Eye (tissue), 1 donor: ENCODE measurements around the gene NAT9.

Experiments
- DNase-seq: peaks from one replicate; pipeline ENCODE4 v3.0.0-alpha.2; 2015

NAT9 gene

DNA sequence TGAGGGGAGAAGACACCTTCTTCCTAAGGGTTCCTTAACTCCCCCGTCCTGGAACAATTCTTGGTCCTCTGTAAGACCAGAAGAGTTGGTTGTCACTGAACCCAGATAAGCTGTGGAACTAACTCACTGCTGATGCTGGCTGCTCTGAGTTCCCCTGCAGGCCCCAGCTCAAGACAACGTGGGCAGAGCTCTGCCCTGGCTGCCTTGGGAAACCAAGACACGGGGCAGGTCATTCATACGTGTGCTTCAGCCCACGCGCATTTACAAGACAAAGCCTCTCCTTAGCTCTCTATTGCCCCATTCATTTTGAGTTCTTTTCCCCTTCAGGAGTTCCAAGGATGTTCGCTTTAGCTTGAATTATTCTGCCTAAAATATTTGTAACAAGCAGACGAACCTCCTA is 3.4 kb upstream of the NAT9 start:
- no peak for DNase-seq

DNA sequence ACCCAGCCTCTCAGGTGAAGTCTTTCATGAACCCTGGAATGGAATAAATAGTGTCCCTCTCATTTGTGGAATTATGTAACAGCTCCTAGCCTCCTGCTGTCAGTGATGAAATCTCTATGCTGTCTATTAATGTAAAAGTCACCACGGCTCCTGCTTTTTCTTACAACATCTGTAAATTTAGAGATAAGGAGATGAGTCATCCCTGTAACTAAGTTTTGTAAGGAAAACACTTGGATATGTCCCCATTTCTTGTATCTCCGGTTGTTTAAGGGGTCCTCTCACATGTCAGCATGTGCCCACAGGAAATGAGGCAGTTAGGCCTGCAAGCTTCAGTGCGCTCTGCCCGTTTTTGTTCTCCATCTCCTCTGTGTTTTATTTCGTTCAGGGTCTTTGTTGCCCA is 2.8 kb upstream of the NAT9 start:
- DNase-seq = no peak

DNA sequence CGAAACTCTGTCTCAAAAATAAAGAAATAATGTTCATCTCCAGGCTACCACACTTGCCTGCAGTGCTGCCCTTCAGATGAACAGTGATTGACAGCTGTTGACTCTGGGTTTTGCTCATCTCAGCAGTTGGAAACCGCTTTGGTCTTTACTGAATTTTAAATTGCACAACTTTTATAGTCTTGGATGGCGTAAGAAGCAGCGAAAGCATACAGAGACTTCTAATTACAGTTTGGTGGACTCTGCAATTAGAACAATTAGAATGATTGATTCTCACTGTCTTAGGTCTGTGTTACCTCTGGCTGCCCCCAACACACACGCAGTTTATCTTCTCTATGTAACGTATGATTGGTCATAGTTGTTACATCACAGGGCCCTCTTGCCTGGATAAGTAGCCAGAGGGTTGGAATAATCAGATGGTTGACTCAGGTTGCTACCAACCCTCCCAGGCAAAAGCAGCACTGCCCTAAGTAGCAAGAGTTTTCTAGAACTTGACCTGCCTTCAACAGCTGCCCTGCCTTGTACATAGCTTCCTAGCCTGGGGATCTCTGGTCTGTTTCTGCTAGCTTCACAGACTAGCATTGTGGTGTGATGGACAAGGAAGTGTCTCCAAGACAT is 1.9 kb upstream of the NAT9 start:
- DNase-seq = no peak

DNA sequence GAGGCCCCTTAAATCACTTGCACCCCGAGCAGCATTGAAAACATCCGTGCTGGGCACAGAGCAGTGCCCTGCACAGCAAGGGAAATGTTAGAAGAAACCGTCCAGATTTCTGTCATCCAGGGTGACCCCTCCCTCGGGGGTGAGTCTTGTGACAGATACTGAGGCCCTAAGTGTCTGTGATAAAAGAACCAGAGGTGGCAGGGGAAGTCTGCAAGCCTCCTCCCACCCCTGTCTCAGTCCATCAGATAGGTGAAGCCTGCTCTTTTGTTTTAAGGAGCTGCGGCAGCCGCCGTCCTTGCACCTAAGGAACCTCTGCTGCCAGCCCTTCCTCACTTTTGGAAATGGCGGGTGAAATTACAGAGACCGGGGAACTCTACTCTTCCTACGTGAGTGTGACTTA is 845 bp upstream of the NAT9 start:
- no peak for DNase-seq

DNA sequence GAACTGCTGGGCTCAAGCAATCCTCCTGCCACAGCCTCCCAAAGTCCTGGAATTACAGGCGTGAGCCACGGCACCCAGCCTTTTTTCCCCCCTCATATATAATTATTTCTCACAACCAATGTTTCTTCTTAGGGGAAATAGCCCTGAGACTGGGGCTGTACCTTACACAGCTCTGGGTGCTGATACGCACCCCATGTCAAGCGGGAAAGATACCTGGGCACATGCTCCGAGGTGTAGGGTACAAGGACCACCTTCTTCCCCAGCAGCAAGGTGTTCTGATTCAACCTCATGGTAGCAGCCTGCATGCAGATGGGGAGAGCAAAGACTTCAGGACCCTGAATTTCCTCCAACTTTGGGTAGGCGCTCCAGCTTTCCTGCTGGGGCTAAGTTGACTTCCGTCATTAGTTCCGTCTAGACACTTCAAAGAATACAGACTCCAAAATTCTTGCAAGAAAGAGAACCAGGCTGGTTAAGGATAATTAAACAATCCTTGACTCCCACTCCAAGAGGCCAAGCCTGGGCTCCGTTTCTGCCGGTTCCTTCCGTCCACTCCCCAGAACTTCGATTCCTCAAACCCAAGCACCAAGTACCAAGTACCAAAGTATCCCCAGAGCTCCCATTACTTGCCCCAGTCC is 619 bp downstream of the NAT9 start:
- DNase-seq = no peak

DNA sequence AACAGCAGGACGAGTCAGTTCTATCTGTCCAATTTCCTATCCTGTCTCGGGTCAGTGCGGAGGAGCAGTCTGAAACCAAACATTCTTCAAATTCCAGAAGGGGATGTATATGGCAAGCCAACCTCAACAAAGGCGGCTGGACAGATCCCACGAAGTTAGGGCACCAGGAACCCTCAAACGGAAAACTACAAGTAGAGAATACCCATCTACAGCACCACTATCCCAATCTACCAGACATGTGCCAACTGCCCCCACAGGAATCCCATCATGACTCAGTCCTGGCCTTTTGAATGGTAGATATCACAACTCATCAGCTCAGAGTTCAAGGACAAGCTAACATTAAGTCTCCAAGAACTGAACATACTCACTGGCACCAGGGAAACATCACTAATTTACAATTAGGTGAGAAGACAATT is 2.3 kb downstream of the NAT9 start:
- no peak for DNase-seq

DNA sequence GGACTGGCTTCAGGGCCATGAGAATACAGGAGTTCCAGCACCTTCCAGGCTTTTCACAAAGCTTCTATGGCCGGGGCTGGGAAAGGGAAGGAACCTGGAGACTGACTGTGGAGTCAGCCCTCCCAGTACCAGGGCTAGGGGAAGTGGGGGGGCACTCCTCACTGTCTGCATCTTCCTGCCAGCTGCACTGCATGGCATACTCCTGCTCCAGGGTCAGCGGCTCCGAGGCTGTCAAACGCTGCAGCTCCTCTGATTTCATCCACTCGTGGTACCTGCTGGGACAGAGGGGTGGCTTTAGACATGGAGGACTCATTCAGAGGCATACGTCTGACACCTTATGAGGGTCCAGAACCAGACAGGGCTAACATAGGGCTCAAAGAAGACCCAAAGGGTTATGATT is 2.7 kb downstream of the NAT9 start:
- no peak for DNase-seq

DNA sequence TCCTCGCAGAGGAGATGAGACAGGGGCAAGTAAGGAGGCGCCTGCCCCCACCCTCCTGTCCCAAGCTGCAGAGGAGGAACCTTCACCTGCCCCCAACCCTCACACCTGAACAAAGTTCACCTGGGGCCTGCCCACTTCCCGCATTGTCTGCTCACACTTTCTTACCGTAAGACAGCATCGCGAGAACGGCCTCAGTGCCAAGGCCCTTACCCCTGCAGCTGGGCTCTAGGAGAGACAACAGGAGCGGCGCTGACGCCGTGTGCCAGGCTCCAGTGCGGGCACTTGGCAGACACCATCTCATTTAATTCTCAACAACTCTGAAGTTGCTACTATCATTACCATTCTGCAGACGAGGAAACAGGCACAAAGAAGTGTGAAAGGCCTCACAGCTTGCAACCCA is 4.1 kb downstream of the NAT9 start:
- DNase-seq = no peak

DNA sequence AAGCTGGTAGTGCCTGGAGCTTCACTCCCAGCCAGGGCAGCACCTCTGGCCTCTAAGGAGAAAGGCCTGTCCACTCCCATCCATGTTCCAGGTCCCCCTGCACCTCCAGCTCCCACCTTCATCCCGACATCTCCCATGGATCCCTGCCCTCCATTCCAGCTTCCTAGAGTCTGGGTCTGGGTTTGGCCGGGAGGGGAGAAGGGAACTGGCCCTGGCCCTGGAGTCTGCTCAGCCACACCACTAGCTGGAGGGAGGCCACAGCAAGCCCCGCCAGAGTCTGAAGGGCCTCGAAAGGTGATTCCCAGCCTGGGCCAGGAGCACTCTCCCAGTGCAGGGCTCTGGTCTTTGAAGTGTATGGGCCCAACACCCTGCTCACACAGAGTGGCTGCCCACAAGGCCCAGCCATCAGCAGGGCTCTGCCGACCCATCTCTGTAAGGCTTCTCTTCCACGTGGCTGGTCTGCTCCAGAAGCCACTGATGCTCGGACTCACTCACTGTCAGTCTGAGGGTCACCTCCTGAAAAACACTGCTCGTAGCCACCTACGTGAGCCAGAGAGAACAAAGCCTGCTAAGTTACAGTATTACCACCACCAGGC is 4.7 kb downstream of the NAT9 start:
- no peak for DNase-seq

DNA sequence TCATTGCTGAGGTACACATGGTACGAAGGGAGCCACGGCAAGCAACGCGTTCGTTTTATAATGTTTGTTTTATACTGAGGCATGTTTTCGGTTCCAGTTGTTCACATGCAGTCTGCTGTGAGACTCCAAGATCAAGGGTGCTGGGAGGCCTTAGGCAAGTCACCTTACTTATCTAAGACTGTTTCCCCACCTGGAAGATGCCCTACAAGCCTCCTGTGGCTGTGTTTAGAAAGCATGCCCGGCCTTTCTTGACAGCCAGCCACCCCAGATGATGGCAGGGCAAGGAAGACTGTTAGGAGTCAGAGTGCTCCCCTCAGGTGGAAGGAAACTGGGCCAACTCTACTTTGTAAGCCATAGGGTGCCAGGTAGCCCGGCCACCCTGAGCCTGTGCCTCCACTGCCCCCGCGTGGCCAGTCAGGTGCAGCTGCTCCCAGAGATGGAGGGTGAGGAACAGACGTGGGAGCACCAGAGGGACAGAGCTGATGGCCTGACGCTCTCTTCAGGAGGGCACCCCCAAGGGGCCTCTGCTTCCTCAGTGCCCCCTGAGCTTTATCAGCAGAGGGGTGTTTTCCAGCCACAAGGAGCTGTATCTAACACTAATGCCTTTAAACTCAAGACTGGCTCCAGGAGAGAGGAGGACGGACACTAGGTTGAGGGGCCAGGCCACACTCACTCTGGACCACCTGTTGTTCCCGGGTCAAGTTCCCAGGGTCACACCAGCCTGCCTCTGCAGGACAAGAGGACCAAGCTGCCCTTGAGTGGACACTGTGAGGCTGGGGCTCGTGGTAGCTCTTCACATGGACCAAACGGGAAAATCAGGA is 5.4 kb downstream of the NAT9 start:
- peak; percentile 74 for DNase-seq

DNA sequence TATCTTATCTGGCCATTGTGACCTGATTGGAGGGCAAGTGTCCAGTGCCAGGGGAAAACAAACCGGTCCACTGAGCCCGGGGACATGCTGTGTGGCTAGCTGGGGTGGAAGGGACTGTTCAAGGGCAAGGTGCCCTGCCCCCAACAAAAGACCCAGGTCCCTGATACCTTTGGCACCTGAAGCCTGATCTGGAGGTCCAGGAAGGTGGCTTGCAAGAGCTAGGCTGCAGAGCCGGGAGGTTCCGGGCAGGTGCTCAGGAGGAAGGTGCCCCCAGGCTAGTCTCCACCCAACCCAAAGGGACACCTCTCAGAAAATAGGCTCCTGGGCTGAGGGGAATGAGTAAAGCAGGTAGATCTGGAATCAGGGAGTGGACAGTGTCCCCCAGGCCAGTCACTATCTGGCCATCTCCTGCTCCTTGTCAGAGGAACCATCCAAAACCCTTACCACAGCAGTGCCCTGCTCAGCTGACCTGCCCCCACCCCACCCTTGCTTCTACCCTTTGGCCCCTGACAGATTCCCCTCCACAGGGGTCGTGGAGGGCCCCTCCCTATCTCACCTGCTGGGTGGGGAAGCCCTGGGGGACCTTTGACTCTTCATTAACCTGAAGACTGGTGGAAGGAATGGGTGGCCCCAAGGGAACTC is 6.2 kb downstream of the NAT9 start:
- no peak for DNase-seq

DNA sequence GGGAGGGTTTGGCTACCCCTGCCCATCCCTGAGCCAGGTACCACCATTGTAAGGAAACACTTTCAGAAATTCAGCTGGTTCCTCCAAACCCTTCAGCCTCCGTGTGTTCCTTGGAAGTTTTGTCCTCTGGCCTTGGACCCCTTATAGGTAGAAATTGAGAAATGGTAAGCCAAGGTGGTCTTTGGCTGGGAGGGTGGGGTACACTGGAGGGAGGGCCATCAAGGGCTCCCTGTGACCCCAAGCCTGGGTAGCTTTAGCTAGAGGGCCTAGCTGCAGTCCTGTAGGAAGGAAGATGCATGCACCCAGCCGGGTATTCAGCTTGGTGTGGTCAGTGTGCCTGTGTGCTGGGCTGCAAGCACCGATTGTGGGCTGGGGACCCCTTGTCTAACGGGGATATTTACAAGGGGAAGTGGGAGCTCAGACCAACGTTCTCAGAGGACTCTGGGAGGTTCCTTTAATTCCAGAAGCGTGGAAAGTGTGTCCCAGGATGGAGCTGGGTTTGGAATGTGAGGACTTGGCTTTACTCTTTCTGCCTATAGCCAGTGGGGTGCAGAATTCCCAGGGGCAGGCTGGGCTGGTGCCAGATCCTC is 6.8 kb downstream of the NAT9 start:
- no peak for DNase-seq

DNA sequence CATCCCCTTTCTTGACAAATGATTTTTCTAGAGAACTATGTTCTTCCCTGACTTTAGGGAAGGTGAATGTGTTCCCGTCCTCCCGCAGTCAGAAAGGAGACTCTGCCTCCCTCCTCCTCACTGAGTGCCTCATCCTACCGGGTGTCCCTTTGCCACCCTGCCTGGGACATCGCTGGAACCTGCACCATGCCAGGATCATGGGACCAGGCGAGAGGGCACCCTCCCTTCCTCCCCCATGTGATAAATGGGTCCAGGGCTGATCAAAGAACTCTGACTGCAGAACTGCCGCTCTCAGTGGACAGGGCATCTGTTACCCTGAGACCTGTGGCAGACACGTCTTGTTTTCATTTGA is 7.4 kb downstream of the NAT9 start:
- DNase-seq = no peak

DNA sequence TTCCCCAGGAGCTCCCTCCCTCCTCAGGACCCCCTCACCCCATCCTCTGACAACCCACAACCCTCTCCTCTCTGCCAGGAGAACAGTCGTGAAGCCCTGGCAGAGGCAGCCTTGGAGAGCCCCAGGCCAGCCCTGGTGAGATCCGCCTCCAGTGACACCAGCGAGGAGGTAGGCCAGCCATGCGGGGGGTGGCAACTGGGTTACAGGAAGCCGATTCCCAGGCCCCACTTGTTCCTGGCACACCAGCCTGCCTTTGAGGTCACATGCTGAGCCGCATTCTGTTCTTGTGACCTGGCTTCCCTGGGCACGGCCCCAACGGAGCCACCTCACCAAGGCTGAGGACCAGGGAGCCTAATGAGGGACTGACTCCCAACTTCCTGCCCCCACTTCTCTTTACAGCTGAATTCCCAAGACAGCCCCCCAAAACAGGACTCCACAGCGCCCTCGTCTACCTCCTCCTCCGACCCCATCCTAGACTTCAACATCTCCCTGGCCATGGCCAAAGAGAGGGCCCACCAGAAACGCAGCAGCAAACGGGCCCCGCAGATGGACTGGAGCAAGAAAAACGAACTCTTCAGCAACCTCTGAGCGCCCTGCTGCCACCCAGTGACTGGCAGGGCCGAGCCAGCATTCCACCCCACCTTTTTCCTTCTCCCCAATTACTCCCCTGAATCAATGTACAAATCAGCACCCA is 7.9 kb downstream of the NAT9 start:
- DNase-seq = no peak

DNA sequence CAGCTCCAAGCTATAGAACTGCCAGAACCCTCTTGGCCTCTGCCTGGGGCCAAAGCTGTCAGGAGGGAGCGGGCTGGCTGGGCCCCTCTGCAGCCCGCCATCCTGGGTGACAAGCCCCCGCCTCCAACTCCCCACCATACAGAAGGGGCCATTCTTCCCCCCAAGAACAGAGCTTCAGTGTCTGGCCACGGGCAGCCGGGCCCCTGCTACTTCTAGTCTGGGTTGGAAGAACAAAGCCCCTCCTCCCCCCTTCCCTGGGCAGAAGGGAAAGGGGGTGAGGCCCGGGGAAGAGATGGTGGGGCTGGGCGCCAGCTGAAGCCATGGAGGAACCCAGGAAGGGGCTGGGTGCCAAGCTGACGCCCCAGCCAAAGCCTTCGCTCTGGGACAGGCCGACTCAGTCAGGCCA is 9.0 kb downstream of the NAT9 start:
- DNase-seq = no peak

DNA sequence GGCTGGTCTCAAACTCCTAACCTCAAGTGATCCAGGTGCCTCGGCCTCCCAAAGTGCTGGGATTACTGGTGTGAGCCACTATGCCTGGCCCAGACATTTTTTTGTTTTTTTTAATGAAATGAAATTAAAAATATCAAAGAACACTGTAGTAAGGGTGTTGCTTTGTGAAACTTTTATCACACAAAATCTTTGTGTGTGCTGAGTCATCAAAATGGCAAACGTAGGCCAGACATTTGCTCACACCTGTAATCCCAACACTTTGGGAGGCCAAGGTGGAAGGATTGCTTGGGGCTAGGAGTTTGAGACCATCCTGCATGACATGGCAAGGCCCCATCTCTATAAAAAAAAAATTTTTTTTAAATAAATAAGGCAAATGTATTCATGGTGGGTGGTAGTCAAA is 9.7 kb downstream of the NAT9 start:
- DNase-seq = no peak

DNA sequence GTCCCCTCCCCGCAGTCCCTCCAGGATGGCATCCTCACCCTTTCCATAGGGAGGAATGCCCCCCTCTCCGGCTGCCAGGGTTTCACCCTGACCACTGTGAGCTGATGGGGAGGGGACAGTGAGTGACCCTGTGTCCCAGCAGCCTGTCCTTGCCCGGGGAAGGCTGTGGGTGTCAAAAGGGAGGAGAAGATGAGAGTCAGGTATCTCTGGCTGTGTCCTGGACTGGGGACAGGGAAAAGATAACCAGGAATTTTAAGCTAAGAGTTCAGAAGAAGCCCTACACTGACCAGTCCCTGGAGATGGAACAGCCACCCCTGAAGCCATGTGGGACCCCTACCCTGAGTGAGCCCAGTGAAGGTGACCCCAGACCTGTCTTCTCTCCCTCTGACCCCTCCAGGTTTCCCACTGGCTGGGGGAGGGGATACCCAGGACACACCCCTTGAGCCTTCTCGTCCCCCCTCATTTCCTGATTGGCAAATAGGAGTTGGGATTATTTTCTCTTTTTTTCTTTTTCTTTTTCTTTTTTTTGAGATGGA is 11.3 kb downstream of the NAT9 start:
- no peak for DNase-seq

DNA sequence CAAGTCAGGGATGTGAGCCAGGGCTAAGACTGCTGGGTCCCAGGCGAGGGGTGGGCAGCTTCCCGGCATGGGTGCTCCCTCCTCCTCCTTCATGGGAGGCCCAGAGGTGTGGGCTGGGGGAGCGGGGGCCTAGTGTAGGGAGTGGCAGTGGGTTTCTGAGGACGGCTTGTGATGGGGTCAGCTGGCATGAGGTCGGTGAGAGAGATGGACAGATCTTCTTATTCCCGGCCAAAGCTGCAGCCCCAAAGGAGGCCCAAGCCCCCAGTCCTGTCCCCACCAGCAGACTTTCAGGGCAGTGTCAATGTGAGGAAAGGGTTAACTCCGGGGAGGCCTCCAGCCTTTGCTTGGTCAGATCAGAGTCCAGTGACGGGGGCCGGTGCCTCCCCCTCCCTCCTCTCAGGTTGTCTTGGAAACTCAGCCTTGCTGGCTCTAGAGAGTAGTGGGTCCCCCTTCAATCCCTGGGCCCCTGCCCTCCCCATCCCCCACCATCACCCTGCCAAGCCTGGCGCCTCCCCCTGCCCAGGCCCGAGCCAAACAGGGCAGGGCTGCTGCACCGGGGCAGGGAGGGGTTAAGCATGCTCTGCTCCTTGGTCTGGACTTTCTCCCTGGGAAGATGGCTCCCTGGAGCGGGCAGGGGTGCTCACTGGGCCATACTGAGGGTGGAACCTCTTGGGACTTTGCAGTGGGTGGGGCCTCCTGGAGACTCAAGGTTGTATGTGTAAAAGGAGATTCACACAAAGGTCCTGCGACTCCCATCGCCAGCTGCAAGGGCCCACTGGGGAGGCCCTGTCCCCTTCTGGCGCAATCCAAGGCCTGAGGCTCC is 12.4 kb downstream of the NAT9 start:
- DNase-seq = peak; percentile 90

DNA sequence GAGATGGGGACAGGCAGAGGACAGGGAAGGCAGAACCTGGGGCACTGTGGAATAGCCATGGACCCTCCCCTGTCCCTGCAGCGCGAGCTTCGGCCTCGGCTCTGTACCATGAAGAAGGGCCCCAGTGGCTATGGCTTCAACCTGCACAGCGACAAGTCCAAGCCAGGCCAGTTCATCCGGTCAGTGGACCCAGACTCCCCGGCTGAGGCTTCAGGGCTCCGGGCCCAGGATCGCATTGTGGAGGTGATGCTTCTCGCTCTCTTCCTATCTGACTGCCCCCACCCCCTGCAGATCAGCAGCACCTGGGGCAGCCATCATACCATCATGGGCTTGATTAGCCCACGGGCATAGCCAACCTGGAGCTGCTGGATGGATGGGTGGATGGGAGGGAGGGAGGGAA is 14.2 kb downstream of the NAT9 start:
- no peak for DNase-seq

DNA sequence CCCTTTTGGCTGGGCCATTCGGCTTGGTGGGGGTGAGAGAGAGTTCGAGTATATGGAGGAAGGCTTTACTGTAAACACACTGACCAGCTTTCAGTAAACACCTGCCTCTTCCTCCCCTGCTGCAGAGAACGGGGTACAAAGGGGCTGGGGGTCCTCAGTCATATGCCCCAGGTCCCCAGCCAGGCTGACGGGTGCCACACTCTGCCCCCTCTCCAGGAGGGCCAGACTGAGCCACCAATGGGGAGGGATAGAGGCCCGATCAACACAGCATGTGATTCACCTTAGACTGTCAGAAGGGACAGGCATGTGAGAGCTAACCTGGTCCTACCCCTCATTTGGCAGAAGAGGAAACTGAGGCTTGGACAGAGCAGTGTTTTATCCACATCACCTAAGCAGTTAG is 14.7 kb downstream of the NAT9 start:
- no peak for DNase-seq

DNA sequence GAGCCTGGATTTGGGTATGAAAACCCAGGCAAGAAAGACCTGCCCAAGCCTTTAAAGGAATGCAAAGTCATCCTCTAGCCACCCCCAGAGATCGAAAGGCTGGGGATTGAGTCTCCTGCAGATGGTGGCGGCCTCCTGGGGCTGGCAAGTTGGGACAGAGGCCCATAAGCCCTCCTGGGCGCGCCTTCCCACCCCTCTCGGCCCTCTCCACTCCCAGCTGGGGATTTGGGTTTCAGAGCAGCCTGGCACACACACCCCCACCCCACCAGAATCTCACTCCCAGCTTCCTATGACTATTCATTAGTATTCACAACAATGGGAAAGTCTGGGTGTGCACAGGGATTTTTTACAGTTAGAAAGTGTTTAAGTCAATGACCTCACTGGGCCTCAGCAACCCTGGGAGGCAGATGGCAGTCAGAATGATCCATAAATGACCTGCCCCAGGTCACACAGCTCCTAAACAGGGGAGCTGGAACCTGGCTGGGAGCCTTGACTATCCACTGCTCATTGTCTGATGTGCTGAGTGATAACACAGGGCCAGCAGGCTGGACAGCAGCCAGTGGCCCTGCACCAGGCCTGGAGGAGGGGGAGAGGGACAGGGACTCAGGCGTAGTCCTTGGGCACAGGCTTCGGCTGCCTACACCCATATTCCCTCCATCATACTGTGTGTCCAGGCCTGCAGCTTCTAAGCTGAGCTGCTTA is 15.6 kb downstream of the NAT9 start:
- no peak for DNase-seq
